GM21786 (cell line): ENCODE results near the gene GIGYF1.
A peak's percentile ranks its signal among the peaks of the same experiment; 100 is the strongest.
"Not testable (repeated sequence)": the region's sequence is repeated elsewhere in the genome, so short reads cannot be mapped to it uniquely, and the experiment has no call there.

Experiments
- ATAC-seq: cut with Tn5 transposase; IDR thresholded peaks from one replicate; pipeline ENCODE4 v1.9.1; 2021; ENCODE audit not compliant: unreplicated experiment

Gene GIGYF1

DNA sequence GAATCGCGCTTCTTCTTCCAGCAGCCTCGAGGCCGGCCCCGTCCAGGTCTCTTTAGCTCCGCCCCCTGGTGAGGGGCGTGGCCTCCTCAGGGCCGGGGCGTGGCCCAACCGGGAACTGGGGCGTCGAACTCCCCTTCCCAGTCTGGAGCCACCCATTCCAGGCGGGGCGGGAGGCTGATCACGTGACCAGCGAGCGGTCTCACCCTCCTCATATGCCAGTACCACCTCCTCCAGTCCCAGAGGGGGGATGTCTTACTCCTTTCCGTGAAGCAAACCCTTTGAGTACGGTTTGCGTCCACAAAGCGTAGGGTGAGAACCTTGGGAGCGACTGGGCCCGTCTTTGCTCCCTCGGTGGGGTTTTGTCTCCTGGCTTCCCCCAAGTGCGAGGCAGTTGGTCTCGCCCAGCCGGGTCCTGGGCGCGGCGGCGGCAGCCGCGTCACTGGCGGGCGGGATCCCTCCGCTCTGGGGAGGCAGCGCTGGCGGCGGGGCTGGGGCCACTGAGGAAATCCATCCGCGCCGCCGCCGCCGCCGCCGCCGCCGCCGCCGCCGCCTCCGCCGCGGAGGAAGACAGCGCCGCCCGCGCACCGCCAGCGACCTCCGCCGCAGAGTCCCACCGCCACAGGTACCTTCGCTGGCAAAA, 20.6 kb downstream of the GIGYF1 start, which contains the start of gene GNB2:
Gene GNB2, plus strand, starts transcription at position 439 of the 640 bp plus-strand sequence. CDS start 2,526 bp downstream, outside the sequence.
- peak; percentile 57 for ATAC-seq

DNA sequence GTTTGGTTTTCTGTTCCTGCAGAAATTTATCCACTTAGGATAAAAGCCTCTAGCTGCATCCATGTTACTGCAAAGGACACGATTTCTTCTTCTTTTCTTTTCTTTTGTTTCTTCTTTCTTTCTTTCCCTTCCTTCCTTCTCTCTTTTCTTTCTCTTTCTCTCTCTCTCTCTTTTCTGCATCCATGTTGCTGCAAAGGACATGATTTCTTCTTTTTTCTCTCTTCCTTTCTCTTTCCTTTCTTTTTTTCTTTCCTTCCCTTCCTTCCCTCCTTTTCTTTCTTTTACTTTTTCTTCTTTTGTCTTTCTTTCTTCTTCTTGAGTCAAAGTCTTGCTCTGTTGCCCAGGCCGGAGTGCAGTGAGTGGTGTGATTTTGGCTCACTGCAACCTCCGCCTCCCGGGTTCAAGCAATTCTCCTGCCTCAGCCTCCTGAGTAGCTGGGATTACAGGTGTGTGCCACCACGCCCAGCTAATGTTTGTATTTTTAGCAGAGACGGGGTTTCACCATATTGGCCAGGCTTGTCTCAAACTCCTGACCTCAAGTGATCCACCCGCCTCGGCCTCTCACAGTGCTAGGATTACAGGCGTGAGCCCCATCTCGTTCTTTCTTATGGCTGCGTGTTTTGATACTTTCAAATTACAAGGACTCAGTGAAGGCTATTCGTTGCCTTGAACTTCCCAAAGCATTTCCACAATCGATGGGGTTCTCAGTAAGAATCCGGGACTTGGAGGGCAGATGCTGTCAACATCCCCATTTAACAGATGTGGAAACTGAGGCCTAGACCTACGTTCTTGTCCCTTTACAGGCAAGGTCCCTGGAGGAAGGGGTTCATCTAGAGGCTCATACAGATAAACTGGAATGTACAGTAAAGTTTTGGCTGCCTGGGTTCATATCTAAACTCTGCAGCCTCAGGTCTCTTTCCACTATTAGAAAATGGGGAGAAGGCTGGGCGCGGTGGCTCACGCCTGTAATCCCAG, 22.4 kb downstream of the GIGYF1 start:
- no peak for ATAC-seq

DNA sequence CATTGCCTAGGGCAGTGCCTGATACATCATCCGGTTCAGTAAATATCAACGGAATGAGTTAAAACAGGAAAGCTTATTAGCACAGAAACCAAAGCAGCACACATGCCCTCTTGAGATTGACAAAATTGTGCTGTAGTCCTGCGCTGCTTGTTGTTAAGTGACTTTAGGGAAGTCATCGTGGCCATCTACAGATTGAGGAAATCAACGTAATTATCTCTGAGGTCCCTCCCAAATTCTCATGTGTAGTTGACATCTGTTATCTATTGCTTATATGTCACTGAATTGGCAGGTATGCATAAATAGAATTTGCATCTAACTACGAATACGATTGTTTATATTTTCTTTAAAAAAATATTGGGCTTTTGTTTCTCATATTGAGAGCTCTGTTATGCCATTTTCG, 24.0 kb downstream of the GIGYF1 start:
- no peak for ATAC-seq

DNA sequence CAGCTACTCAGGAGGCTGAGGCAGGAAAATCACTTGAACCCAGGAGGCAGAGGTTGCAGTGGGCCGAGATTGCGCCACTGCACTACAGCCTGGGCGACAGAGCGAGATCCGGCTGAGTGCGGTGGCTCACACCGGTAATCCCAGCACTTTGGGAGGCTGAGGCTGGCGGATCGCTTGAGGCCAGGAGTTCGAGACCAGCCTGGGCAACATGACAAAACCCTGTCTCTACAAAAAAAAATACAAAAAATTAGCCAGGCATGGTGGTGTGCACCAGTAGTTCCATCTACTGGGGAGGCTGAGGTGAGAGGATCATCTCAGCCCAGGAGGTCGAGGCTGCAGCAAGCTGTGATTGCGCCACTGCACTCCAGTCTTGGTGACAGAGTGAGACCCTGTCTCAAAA, 24.9 kb downstream of the GIGYF1 start:
- not testable (repeated sequence) for ATAC-seq

DNA sequence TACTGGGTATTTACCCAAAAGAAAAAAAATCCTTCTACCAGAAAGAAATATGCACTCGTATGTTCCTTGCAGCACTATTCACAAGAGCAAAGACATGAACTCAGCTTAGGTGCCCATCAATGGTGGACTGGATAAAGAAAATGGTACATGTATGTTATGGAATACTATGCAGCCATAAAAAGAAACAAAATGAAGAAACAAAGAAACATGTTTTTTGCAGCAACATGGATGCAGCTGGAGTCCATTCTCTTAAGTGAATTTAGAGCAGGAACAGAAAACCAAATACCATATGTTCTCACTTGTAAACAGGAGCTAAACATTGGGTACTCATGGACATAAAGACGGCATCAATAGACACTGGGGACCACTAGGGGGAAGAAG, 26.0 kb downstream of the GIGYF1 start:
- ATAC-seq: no peak

DNA sequence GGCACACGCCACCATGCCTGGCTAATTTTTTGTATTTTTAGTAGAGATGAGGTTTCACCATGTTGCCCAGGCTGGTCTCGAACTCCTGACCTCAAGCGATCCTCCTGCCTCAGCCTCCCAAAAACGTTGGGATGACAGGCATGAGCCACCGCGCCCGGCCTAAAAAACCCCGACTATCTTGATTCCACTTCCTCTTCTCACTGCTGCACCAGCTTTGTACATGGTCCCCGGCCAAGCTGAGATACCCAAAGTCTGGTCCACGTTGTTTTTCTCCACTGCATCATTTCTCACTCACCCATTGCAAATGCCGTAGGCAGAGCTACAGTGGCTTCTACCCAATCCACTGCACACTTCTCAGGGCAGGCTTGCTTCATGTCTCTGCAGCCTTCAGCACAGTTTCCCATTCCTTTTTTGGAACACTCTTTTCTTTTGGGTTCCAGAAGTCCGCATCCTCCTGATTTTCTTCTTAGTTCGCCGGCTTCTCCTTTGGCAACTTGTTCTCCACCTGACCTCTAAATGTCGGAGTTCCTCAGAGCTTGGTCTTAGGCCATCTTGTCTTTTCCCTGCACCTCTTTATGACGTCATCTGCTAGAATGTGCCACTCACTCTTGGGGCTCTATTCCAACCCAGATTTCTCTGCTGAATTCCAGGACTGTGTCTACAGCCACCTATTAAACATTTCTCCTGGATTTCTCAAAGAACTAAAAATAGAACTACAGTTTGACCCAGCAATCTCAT, 26.6 kb downstream of the GIGYF1 start:
- ATAC-seq: no peak

DNA sequence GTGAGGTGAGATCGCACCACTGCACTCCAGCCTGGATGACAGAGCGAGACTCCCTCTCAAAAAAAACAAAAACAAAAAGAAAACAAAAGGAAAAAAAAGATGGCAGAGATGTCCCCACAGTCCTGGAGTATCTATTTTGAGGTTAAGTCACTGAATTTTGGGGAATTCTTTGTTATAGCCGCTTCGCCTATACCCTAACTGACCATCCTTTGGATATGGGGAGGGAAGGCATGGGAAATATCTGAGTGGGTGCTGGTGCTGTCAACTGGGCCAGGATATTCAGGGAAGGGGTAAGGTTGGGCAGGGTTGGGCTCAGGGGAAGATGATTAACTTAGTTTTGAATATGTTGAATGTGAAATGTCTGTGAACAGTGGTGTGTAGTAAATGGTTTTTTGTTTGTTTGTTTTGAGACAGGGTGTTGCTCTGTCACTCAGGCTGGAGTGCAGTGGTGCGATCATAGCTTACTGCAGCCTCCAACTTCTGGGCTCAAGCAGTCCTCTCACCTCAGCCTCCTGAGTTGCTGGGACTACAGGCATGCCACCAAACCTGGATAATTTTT, 28.8 kb downstream of the GIGYF1 start:
- no peak for ATAC-seq

DNA sequence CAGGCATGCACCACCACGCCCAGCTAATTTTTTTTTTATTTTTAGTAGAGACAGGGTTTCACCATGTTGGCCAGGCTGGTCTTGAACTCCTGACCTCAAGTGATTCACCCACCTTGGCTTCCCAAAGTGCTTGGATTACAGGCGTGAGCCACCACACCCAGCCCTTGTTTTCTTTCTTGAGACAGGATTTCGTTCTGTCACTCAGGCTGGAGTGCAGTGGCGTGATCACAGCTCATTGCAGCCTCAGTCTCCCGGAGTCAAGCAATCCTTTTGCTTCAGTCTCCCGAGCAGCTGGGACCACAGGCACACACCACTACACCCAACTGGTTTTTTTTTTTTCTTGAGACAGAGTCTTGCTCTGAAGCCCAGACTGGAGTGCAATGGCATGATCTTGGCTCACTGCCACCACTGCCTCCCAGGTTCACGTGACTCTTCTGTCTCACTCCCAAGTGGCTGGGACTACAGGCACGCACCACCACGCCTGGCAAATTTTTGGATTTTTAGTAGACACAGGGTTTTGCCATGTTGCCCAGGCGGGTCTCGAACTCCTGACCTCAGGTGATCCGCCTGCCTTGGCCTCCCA, 31.8 kb downstream of the GIGYF1 start:
- not testable (repeated sequence) for ATAC-seq

DNA sequence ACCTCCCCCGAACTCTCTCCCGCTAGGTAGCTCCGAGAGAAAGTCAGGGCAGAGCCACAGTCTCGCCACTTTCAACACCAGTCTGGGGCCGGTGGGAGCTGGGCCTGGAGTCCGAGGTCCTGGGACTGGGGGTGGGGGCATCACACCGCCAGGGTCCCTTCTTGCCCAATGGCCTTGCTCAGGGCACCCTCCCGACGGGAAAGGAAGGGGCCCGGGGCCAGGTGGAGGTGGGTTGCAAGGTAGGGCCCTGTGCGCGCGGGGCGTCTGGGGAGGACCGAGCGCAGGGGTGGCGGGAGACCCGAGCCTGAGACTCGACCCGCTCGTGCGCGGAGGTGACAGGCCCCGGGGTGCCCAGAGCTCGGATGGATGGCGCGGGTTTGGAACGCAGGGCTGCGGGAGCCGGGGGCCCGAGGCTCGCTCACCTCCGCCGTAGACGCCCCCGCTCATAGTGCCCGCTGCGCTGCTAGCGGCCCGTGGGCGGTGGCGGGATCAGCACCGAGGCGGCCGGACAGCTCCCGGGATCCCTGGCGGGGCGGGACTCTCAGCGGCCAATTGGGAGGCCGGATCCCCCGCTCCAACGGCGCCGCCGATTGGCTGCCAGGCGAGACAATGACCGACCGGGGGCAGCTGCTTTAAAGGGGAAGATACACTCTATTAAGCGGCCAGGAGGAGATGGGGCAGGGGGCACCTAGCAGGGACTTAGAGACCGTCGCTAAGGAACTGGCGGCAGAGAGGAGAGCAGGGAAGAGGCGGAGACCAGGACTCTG, 38.0 kb downstream of the GIGYF1 start, which contains the start of gene ACTL6B:
Gene ACTL6B, minus strand, starts transcription at position 541 of the 767 bp plus-strand sequence. Its CDS starts 94 bp downstream, at position 447.
- ATAC-seq: no peak

DNA sequence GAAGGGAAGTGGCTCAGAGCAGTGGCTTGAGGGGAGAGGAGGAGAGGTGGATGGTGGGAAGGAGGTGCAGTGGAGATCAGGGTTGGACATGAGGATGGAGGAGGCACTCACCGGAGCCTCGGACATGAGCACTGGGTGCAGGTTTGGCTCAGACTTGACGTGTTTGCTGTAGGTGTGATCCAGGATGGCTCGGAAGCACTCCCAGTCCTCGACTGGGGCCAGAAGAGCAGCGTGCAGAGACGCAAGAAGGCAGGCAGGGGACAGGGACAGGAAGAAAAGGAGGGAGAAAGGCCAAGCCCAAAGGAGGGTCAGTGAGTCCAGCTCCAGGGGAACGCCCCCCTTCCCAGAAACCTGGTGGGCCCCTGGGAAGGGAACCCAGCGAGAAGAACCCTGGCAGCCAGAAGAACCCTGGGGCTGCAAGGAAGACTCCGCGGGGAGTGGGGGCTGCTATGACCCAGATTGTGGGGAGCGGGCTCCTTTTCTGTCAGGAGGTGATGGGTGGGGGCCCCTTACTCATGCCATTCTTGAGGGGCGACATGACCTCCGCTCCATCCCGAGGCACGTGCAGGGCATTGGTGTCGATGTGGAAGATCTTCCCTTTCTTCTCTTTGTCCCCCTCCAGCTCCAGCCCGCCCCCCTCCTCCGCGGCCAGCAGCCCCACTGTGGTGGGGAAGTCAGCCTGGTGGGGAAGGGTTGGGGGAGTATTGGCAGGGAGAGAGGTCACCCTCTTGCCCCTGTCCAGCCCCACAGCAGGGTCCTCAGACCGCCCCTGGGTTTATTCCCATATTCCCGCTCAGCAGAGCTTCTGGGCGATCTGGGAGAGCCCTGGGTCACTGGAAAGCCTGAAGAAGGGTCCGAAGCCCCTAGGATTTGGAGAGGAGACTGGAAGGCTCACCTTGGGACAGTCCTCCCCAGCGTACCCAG, 38.9 kb downstream of the GIGYF1 start:
- ATAC-seq: no peak

DNA sequence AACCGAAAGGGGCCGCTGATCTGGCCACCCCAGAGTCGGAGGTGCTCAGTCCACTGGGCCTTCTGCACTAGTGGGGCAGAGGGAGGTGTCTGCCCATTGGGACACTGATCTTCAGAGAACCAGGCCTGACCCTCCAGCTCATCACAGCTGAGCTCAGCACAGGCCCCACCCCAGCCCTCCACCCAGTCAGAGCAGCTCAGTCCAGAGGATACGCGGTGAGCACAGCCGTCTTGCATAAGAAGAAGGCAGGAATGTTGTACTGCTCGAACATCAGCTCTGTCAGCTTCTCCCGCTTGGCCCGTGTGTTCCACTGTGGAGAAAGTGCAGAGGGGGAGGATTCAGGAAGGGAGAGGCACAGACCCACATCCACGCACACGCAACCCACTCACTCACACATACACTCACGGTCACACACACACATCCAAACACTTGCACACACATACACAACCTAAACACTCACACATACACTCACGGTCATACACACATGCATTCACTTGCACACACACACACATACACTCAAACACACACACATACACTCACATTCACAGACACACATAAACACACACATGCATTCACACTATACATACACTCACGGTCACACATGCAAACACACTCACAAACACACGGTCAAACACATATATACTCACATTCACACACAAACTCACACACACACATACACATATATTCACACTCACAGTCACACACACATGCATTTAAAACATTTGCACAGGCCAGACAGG, 44.1 kb downstream of the GIGYF1 start:
- ATAC-seq: no peak

DNA sequence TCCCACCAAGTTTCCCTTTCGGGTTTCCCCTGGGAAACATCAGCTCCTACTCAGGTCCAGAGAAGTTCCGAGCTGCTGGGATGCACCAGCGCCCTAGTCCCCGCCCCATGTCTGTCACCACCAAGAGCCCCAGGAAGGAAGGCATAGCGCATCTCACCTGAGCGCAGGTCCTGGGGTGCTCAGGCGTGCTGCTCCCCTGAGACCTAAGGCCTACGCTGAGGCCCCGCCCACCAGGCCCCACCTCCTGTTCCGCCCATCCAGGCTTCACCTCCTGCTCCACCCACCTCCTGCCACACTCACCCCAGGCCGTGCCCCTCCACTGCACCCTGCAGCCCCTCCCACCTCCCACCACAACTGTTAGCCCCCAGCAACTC, 51.5 kb downstream of the GIGYF1 start:
- no peak for ATAC-seq

DNA sequence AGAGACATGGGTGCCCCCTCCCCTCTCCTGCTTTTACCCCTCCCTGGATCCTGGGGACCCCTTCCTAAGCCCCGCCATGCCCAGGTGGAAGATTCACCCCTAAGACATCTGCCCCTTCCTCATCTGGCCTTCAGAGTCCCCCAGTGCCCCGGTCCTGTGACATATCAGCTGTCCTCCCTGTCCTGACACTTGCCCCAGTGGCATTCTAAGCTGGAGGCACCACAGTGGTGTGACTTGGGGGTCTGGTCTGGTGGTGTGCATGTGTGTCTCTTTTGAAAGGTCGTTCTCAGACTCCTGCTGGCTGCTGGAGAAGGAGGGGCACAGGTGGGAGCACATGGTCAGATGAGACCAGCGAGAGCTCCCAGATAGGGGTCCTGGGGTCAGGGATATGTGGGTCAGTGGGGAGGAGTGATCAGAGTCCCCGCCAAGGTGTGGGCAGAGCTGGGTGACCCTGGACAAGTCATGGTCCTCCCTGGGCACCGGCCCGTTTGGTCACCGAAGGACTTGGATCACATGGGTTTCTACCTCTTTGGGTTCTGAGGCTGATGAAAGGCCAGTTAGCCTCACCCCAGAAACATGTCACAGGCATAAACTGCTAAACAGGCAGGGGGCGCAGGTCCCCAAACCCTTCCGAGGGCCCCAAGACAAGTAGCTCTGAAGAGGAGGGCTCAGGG, 52.1 kb downstream of the GIGYF1 start:
- no peak for ATAC-seq

DNA sequence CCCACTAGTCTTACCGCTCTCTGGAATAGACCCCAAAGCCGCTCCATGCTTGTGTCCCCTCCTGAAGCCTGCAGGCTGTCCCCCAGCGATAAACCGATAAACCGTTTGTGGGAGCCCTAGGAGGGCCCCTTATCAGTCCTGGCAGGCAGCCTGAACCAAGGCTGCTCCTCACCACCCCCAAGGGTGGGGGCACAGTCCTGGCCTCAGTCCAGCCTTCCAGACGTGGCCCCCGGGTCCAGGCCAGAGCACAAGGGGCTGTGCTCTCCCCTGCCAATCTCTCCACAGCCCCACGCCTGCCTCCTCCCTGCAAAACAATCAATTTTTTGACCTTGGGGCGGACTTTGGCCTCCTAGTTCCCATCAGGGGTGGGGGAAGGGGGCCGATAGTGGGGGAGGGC, 52.6 kb downstream of the GIGYF1 start, which contains the start of gene TFR2:
Gene TFR2, minus strand, starts transcription at position 90 of the 397 bp plus-strand sequence. Its CDS starts 43 bp downstream, at position 47.
- no peak for ATAC-seq

DNA sequence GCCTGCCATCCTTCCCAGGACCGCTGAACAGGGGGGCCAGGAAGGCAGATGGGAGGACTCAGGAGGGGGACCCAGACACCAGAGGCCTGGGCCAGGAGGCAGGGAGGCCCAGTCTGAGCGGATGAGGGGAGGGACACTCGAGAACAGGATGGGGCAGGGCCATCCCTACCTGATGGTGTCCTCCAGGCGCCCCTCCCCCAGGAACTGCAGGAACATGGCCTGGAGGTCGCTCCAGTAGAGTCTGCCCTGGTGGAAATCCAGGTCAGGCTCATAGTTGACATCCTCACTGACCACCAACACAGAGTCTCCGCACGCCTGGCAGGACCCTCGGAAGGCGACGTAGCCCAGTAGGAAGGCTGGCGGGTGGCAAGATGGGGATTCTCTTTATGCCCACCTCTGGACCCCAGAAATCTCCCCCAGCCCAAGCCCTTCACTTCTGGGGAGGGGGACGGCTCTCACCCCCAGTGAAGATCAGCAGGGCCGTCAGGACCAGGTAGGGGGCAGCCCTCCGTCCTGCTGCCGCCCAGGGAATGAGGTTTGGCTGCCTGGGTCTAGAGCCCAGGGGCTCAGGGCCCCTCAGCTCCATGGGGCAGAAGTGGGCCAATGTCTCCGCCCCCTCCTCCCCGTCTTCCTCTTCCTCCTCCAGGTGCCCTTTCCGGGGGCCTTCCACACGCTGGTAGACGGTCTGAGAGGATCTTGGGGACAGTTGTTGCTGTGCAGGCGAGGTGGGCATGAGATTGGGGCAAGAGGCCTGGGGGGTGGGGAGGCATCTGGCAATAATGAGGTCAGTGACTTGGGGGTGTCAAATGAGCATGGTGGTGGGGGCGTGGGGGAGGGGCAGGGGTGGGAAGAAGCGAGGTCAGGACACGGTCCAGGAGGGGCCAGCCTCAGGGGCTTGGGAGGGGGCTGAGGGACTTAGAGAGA, 53.3 kb downstream of the GIGYF1 start:
- no peak for ATAC-seq

DNA sequence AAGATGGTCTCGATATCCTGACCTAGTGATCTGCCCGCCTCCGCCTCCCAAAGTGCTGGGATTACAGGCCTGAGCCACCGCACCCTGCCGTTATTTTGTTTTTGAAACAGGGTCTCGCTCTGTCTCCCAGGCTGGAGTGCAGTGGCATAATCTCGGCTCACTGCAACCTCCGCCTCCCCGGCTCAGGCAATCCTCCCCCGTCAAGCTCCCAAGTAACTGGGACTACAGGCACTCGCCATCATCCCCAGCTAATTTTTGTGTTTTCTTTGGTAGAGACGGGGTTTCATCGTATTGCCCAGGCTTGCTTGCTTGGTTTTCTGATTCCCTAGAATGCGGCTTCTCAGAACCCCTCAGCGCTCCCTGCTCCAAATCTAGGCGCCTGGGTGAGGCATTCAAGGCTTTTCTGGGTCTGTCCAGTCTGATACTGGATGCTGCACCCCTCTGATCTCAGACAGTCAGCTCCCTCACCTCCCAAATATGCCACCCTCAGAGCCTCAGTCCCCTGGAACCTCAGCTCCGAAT, 54.0 kb downstream of the GIGYF1 start:
- ATAC-seq: no peak
